Panc1 (cell line): Measurements from ENCODE around the gene MNT. TPM values are rescaled to one million over a fixed set of nuclear protein-coding genes. Genes with fewer than 3 reads are reported as not detected.
A peak's percentile ranks its signal among the peaks of the same experiment; 100 is the strongest.

Experiments used
- ATAC-seq: fragments of 200-7000 bp; cut with Tn5 transposase; 2 replicates; pipeline ENCODE4 v1.9.1; 2020; ENCODE audit warnings: mild to moderate bottlenecking, moderate library complexity
- BruUV-seq: library from RNA; stranded (reverse); fragments of 400-500 nt; replicated peaks from 2 replicates; lab custom pipeline; 2021; lab: Mats Ljungman, UMichigan
- CTCF ChIA-PET: fragments of 300-600 bp; sonication (Branson Sonifier 250); formaldehyde crosslinking; loops from one replicate; lab custom pipeline; 2022; ENCODE audit warnings: antibody characterized with exemption; lab: Charles Lee
- POLR2A ChIA-PET: fragments of 300-600 bp; sonication (Branson Sonifier 250); formaldehyde crosslinking; loops from one replicate; lab custom pipeline; 2022; ENCODE audit warnings: antibody characterized with exemption; lab: Charles Lee
- DNase-seq: peaks from one replicate; pipeline ENCODE4 v3.0.0-alpha.2; 2010; ENCODE audit warnings: low read depth, low spot score
- H3K27ac ChIP-seq: 2 replicates; pipeline ENCODE4 v1.5.1; 2011; ENCODE audit warnings: mild to moderate bottlenecking, low read length, inconsistent platforms
- H3K27me3 ChIP-seq: fragments of 200-500 bp; sonication (Bioruptor generic); 2 replicates; pipeline ENCODE4 v1.6.0; 2014; ENCODE audit warnings: low read length, inconsistent platforms; ENCODE audit not compliant: control insufficient read depth, insufficient read depth
- H3K36me3 ChIP-seq: fragments of 200-500 bp; sonication (Bioruptor generic); 2 replicates; pipeline ENCODE4 v1.5.1; 2014; ENCODE audit warnings: inconsistent platforms, mild to moderate bottlenecking, low read length, moderate library complexity; ENCODE audit not compliant: control insufficient read depth, insufficient read depth
- H3K4me1 ChIP-seq: 2 replicates; pipeline ENCODE4 v1.5.1; 2011; ENCODE audit warnings: inconsistent platforms, mild to moderate bottlenecking, low read length, moderate library complexity; ENCODE audit not compliant: control insufficient read depth, insufficient read depth
- H3K4me3 ChIP-seq, 2 experiments: 2 replicates each; pipeline ENCODE4 v1.5.1; 2011 to 2012; ENCODE audit warnings: low read depth in 2 of 2, low read length in 2 of 2, mild to moderate bottlenecking in 2 of 2, inconsistent platforms in 1 of 2, moderate library complexity in 1 of 2
- H3K9me3 ChIP-seq: fragments of 200-500 bp; sonication (Bioruptor generic); 2 replicates; pipeline ENCODE4 v1.5.1; 2014; ENCODE audit warnings: low read depth, mild to moderate bottlenecking, inconsistent platforms, low read length, moderate library complexity; ENCODE audit not compliant: control insufficient read depth, insufficient read depth
- CTCF ChIP-seq: fragments of 450-650 bp; IDR thresholded peaks from 2 replicates; pipeline ENCODE4 v1.5.1; 2017; ENCODE audit warnings: mild to moderate bottlenecking
- POLR2AphosphoS5 ChIP-seq: IDR thresholded peaks from 2 replicates; pipeline ENCODE4 v1.6.1; 2012; ENCODE audit warnings: mild to moderate bottlenecking, low read depth, low read length, moderate library complexity
- REST ChIP-seq, 2 experiments: IDR thresholded peaks; 2 replicates each; pipeline ENCODE4 v1.6.1; 2011 to 2012; ENCODE audit warnings: low read depth in 2 of 2, control low read depth in 1 of 2, low read length in 1 of 2, mild to moderate bottlenecking in 1 of 2, moderate library complexity in 1 of 2; ENCODE audit not compliant: insufficient read depth in 1 of 2
- SIN3A ChIP-seq: IDR thresholded peaks from 2 replicates; pipeline ENCODE4 v1.6.1; 2012; ENCODE audit warnings: low read depth, mild to moderate bottlenecking, low read length, moderate library complexity, borderline replicate concordance; ENCODE audit not compliant: insufficient read depth
- TCF7L2 ChIP-seq: IDR thresholded peaks from 2 replicates; pipeline ENCODE4 v1.6.1; 2011; ENCODE audit warnings: mild to moderate bottlenecking, low read depth, low read length, inconsistent platforms
- in situ Hi-C: cut with HindIII; loops from 2 replicates; pipeline ENCODE4 v1.10.0; 2016; ENCODE audit warnings: low sequenced_read_pairs, low pct_unique_long_range_greater_than_20kb
- intact Hi-C: fragments of 100-400 bp; cut with micrococcal nuclease; formaldehyde crosslinking; loops from one replicate; pipeline ENCODE4 v1.10.0; 2022; ENCODE audit not compliant: unreplicated experiment
- total RNA-seq: library from RNA; stranded (reverse); gene quantifications from one replicate; pipeline ENCODE4 v1.2.1, GENCODE V29; 2021; ENCODE audit not compliant: unreplicated experiment

The MNT gene
- total RNA-seq, 1 experiment from 2014 or later: 31.8 TPM

GRCh38 chr17:2418572-2418971 is 17.7 kb upstream of the MNT start:
- ChIA-PET POLR2A (no interaction called here), CTCF (no interaction called here)
- H3K4me1 ChIP-seq: no peaks in the 10 kb centered on the region
- peaks cover 2% of the 10 kb centered on the region for H3K36me3 ChIP-seq
- no TSS peak for BruUV-seq
- no peak overlapping the region for H3K4me3 ChIP-seq
- no peaks in the 10 kb centered on the region for H3K9me3 ChIP-seq
- no peaks in the 10 kb centered on the region for H3K27me3 ChIP-seq
- intact Hi-C loops: no loop called here
- H3K27ac ChIP-seq: no peak overlapping the region
- in situ Hi-C loops: no loop called here
- TF ChIP-seq CTCF: no peak
- TF ChIP-seq POLR2AphosphoS5: no peak
- TF ChIP-seq SIN3A: no peak
- no peak for TF ChIP-seq REST (IDR thresholded peaks at IDR 0.05; ENCODE audit: insufficient read depth in 1 of 2, low read depth in 2 of 2, low read length in 1 of 2)
- TF ChIP-seq TCF7L2: no peak
- DNase-seq: no peak
- ATAC-seq: no peak

- TF ChIP-seq SIN3A (no peak), CTCF (peak; percentile 95), REST (IDR thresholded peaks at IDR 0.05; ENCODE audit: insufficient read depth in 1 of 2, low read depth in 2 of 2, low read length in 1 of 2) (no peak)
- ChIA-PET CTCF (interaction anchor here (0.6 to 2.8 kb wide), 7 partner anchors 9 to 316 kb away, joined by 3 to 58 read pairs (median 3); no protein-coding TSS in a partner anchor), POLR2A (interaction anchor here (0.7 kb wide), 1 partner anchor 34 kb away, joined by 5 read pairs; no protein-coding TSS in a partner anchor)
- Histone ChIP-seq H3K27me3 (no peaks in the 10 kb centered on the region), H3K9me3 (no peaks in the 10 kb centered on the region), H3K27ac (no peak overlapping the region), H3K4me3 (no peak overlapping the region), H3K4me1 (no peaks in the 10 kb centered on the region), H3K36me3 (peaks cover 2% of the 10 kb centered on the region)
- DNase-seq: no peak
- BruUV-seq: no TSS peak
- peak; percentile 88 for ATAC-seq
- in situ Hi-C loops (no loop called here), intact Hi-C loops (loop anchor here (1.0 kb wide), 1 partner anchor 33 kb away; no protein-coding TSS in a partner anchor)
These were observed 15.3 kb upstream of the MNT start for GRCh38 chr17:2416010-2416734.
